WTC11 (cell line): ENCODE data around the gene FAM131C.

Experiments
- CTCF ChIP-seq: fragments of 200-600 bp; IDR thresholded peaks from 2 replicates; pipeline ENCODE4 v1.8.0; 2022; ENCODE audit warnings: antibody characterized with exemption
- E2F4 ChIP-seq: sonication (generic); formaldehyde crosslinking; IDR thresholded peaks from 2 replicates; pipeline ENCODE4 v1.8.1; 2022; ENCODE audit warnings: low read depth, mild to moderate bottlenecking, moderate library complexity, missing genetic modification reagents, borderline replicate concordance
- ELF4 ChIP-seq: sonication (generic); formaldehyde crosslinking; IDR thresholded peaks from 2 replicates; pipeline ENCODE4 v1.8.1; 2022; ENCODE audit warnings: low read depth, mild to moderate bottlenecking, moderate library complexity, missing genetic modification reagents
- GABPB1 ChIP-seq: sonication (generic); formaldehyde crosslinking; IDR thresholded peaks from 2 replicates; pipeline ENCODE4 v1.8.1; 2023; ENCODE audit warnings: mild to moderate bottlenecking, missing genetic modification reagents
- JUN ChIP-seq: sonication (generic); formaldehyde crosslinking; IDR thresholded peaks from 2 replicates; pipeline ENCODE4 v1.8.0; 2023; ENCODE audit warnings: mild to moderate bottlenecking, missing genetic modification reagents
- NFATC4 ChIP-seq: fragments of 250-450 bp; sonication (Bioruptor Pico); IDR thresholded peaks from 2 replicates; pipeline ENCODE4 v1.9.0; 2021; ENCODE audit warnings: mild to moderate bottlenecking
- STAT6 ChIP-seq: sonication (generic); formaldehyde crosslinking; conservative IDR thresholded peaks from 2 replicates; pipeline ENCODE4 v1.8.1; 2023; ENCODE audit warnings: mild to moderate bottlenecking, low read depth, missing genetic modification reagents, moderate library complexity
- TEAD4 ChIP-seq: sonication (generic); formaldehyde crosslinking; IDR thresholded peaks from 2 replicates; pipeline ENCODE4 v1.8.0; 2022; ENCODE audit warnings: mild to moderate bottlenecking, missing genetic modification reagents
- ZBTB21 ChIP-seq: sonication (generic); formaldehyde crosslinking; IDR thresholded peaks from 2 replicates; pipeline ENCODE4 v1.8.1; 2023; ENCODE audit warnings: mild to moderate bottlenecking, missing genetic modification reagents, borderline replicate concordance
- ZNF232 ChIP-seq: sonication (generic); formaldehyde crosslinking; IDR thresholded peaks from 2 replicates; pipeline ENCODE4 v1.8.0; 2022; ENCODE audit warnings: mild to moderate bottlenecking, missing genetic modification reagents

- TF ChIP-seq STAT6 (CRISPR knock-in tag) (no peak), CTCF (no peak), JUN (no peak), E2F4 (CRISPR knock-in tag) (no peak), ZBTB21 (no peak), GABPB1 (CRISPR knock-in tag) (no peak), NFATC4 (CRISPR knock-in tag) (no peak), ZNF232 (no peak), TEAD4 (CRISPR knock-in tag) (no peak), ELF4 (CRISPR knock-in tag) (no peak)
These were observed 49.5 kb upstream of the FAM131C start for GRCh38 chr1:16122916-16123315.
